Activated T-helper 9 cell treated with anti-CD3 and anti-CD28 coated beads, Interleukin-2, amount 50 U/mL, for 16 hours (primary cell): ENCODE data around the gene MSRB1.
"Not testable (repeated sequence)": the region's sequence is repeated elsewhere in the genome, so short reads cannot be mapped to it uniquely, and the experiment has no call there.

Experiments
- DNase-seq: peaks from one replicate; pipeline ENCODE4 v3.0.0-alpha.2; 2020; ENCODE audit warnings: low read depth

MSRB1 gene

DNA sequence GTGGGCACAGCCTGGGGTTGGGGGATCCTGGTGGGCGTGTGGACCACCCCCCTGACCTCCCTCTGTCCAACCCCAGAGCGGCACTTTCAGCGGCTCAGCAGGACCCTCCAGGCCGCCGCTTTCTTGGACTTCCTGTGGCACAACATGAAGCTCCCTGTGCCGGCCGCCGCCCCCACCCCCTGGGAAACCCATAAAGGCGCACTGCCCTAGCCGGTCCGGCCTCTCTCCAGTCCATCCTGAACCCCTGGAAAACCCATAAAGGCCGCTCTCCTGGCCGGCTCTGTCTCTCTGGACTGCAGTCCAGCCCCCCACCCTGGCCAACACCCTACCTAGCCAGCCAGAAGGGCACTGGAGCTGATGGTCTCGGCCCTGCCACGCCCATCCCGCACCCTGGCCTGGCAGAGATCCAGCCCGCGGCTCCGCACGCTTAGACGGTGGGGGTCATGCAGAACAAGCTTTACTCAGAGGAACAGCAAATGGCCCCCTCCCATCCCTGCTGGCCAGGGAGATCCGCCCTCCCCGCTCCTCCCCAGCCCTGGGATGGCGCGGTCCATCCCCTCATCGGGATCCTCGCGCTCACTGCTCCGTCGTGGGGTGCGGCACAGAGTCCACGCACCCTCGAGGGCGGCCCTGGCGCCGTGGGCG lies 35.6 kb upstream of the MSRB1 start:
- no peak for DNase-seq

DNA sequence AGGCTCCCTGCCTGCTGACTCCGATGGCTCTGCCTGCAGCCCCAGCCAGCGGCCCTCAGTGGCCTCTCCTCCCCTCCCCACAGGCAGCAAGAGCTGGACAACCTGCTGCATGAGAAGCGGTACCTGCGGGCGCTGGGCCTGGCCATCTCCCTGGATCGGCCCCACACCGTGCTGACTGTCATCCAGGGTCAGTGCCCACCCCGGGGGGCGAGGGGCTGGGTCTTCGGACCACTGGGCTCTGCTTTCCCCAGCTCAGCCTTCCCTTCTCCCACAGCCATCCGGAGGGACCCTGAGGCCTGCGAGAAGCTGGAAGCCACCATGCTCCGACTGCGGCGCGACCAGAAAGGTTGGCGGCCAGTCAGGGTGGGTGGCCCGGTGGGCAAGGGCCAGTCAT lies 34.9 kb upstream of the MSRB1 start:
- DNase-seq, result no peak

DNA sequence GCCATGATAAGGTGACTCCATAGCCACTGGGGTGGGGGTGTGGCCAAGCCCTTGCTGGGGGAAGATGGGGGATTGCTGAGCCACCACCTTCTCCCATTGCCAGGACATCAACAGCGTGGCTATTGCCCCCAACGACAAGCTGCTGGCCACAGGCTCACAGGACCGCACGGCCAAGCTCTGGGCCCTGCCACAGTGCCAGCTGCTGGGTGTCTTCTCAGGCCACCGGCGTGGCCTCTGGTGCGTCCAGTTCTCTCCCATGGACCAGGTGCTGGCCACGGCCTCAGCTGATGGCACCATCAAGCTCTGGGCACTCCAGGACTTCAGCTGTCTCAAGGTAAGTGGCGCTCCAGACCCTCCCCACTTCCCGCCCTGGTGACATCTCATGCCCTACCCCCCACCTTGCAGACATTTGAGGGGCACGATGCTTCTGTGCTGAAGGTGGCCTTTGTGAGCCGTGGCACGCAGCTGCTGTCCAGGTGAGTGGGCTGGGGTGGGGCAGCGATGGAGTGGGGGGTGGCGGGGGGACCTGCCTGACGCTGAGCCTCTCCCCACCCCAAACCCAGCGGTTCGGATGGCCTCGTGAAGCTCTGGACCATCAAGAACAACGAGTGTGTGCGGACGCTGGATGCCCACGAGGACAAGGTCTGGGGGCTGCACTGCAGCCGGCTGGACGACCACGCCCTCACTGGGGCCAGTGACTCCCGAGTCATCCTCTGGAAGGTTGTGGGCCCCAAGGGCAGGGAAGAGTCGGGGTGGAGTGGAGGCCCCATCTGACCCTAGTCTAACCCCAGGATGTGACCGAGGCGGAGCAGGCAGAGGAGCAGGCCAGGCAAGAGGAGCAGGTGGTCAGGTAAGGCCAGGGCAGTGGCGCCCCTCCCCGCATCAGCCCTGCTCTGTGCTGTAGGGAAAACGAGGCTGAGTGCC lies 34.2 kb upstream of the MSRB1 start:
- DNase-seq, result no peak

DNA sequence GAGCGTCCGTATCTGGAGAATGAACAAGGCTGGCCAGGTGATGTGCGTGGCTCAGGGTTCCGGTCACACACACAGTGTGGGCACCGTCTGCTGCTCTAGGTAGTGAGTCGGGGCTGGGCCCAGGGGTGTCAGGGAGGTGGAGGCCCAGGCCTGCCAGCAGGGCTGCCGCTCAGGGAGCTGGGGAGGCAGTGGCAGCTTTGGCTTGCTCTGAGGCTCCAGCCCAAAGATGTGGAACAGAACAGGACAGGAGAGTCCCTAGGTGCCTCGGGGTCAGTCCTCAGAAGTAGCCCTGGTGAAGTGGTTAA lies 33.2 kb upstream of the MSRB1 start:
- DNase-seq, result no peak

DNA sequence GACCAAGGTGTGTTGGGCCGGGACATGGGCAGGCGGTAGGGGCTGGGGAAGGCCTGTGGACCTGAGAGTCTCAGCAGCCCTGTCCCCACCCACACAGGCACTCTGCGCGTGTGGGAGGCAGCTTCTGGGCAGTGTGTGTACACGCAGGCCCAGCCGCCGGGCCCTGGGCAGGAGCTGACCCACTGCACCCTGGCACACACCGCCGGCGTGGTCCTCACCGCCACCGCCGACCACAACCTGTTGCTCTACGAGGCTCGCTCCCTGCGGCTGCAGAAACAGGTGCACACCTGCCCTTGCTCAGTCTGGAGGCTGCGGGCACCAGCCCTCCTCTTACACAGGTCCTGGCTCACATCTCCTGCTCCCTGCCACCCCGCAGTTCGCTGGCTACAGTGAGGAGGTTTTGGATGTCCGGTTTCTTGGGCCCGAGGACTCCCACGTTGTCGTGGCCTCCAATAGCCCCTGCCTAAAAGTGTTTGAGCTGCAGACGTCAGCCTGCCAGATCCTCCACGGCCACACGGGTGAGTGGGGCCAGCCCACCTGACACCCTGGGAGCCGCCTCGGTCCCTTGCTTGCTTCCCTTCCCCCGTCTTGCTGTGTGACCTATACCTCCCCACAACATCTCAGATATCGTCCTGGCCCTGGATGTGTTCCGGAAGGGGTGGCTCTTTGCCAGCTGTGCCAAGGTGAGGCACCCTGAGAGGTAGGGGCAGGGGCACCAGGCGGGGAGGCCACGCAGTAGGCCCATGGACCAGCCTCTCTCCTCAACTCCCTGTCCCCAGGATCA lies 32.6 kb upstream of the MSRB1 start:
- no peak for DNase-seq

DNA sequence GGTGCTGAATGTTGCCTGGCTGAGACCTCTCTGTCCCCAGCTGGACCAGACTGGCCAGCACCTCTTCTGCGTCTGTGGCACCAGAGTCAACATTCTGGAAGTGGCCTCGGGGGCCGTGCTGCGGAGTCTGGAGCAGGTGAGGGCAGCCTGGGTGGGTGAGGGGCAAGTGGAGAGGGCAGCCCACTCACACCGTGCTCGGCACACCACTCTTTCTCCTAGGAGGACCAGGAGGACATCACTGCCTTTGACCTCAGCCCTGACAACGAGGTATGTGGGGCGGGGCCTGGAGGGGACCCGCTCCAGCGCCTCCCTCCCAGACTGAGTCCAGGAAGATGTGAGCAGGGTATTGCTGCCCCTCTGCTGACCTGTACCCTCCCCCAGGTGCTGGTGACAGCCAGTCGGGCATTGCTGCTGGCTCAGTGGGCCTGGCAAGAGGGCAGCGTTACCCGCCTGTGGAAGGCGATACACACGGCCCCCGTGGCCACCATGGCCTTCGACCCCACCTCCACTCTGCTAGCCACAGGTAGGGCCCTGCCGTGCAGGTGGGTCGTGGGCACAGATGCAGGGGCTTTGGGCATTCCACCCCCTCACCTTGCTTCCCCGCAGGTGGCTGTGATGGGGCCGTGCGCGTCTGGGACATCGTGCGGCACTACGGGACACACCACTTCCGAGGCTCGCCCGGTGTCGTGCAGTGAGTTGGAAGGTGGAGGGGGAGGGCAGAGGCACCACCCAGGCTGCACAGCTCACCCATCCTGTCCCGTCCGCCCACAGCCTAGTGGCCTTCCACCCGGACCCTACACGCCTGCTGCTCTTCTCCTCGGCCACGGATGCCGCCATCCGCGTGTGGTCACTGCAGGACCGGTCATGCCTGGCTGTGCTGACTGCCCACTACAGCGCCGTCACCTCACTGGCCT lies 31.4 kb upstream of the MSRB1 start:
- DNase-seq, result no peak

DNA sequence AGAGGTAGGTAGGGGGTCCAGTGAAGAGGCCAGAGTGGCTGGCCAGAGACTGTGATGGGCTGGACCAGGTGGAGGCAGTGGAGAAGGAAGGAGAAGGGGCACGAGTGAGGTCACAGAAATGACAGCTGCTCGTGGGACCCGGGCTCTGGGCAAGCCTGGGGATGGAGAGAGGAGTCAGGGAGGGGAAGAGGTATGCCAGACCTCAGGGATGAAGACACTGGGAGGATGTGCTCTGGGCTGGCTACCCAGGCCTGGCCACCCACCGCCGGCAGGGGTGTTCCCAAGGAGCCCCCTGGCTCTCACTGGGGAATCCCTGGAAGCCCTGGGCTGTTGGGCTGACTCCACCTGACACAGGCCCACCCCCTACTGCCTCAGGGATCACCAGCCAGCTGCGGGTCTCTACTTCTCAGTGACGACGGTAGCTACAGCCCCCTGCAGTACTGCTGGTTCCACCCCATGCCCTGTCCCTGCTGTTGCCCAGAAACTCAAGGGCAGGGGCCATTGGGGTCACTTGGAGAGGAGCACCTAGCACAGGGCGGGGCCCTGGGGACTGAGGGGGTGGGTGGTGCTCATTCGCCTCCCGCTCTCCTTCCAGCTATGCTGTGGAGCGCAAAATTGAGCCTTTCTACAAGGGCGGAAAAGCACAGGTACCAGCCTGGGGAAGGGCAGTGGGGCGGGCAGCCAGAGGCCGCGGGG lies 30.6 kb upstream of the MSRB1 start:
- DNase-seq, result no peak

DNA sequence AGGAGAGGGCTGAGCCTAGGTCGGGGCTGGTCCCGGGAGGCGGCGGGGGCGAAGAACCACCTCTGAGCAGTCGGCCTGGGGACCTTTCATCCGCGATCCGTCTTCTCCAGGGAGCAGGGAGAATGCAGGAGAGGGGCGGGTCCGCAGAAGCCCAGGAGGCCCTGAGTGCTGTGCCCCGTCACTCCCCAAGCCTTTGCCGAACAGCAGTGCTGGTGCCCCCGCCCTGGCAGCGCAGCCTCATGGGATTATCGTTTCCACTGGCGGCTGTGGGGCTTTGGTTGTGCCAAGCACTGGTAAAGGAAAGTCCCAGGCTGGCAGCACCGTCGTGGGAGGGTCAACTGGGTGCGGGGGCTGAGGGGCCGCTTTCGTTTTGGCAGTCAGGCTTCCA lies 29.5 kb upstream of the MSRB1 start:
- no peak for DNase-seq

DNA sequence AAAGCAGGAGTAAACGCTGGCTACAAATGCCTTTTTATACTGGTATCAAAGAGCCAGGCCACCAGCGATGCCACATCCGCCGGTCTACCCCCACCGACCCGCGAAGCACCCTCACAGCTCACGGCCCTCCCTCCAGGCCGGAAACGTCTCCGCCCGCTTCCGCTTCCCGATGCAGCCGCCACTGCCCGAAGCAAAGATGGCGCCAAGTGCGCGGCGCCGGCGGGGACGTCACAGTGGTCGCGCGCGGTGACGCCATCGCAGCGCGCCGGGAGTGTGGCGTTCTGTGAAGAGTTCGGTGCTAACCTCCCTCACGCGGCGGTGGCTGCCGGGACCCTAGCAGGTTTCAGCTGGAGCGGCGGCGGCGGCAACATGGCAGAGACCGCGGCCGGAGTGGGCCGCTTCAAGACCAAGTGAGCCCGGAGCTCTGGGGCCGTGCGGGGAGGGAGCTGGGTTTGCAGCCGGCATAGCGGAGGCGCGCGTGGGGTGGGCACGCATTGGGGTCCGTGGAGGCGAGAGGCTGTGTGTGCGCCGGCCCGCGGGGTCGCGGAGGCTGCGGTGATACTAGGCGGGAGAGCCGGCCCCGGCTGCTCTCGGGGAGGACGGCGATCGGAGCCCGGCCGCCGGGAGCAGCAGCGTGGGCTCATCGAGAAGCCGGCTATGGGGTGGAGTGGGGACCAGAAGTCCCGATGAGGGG lies 28.9 kb upstream of the MSRB1 start, which contains the start of gene TBL3:
TBL3 (plus strand) TSS at position 258 of the 694 bp plus-strand sequence; CDS start at position 370, 112 bp downstream.
- DNase-seq, result peak; percentile 95

DNA sequence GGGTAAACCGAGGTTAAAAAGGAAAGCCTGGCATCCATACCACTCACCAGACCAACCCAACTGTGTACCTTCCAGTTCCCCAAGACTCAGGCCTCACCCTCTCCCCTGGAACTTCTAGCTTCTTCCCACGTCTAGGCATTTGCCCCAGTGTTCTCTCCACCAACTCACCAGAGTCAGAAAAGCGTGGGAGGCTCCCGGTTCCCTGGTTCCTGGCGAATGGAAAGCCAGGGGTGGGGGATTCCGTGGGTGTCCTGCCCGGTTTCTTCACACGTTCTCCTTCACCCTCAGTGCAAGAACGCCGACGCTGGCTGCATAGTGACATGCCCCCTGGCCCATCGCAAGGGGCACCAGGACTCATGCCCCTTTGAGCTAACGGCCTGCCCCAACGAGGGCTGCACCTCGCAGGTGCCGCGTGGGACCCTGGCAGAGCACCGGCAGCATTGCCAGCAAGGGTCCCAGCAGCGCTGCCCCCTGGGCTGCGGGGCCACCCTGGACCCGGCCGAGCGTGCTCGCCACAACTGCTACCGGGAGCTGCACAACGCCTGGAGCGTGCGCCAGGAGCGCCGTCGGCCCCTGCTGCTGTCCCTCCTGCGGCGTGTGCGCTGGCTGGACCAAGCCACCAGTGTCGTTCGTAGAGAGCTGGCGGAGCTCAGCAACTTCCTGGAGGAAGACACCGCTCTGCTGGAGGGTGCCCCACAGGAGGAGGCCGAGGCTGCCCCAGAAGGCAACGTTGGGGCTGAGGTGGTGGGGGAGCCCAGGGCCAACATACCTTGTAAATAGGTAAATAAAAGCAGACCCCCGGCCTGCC lies 25.4 kb upstream of the MSRB1 start:
- DNase-seq, result no peak

DNA sequence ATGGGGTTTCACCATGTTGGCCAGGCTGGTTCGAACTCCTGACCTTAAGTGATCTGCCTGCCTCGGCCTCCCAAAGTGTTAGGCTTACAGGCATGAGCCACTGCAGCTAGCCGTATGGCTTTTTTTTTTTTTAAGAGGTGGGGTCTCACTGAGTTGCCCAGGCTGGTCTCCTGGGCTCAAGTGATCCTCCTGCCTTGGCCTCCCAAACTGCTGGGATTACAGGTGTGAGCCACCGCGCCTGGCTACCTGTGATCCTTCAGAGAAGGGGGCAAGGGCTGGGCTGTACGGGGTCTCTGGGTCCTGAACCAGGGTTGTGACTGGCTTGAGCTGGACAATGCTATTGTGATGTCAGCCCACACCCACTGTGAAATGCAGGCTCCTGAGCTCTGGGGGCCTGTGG lies 23.5 kb upstream of the MSRB1 start, which contains the start of gene RNF151:
RNF151 (plus strand) TSS at position 397 of the 400 bp plus-strand sequence. CDS start 26 bp downstream, outside the sequence.
- no peak for DNase-seq

DNA sequence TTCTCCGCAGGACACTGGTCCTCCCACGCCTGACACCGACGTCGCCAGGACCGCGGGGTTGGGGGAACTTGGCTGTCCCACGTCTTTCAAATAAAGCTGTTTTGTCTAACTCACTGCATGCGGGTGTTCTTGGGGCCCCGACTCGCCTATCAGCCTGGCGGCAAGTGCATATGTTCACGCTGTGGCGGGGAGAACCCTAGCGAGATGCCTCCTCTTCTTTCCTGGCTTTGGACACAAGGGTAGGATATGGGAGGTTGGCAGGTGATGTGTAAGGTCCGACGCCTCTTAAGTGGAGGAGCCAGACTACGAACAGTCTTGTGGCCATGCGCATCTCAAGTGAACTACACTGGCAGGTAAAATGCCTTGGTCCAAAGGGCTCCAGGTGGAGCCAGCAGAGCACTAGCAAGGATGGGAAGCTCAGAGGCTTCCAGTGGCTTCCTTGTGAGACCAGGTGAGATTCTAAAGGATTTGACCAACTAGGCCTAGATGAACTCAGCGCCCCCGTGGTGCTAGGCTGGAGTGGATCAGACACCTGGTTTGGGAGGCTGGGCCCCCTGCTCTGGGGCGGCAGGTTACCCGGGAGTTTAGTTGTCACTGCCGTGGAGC lies 22.5 kb upstream of the MSRB1 start:
- no peak for DNase-seq

DNA sequence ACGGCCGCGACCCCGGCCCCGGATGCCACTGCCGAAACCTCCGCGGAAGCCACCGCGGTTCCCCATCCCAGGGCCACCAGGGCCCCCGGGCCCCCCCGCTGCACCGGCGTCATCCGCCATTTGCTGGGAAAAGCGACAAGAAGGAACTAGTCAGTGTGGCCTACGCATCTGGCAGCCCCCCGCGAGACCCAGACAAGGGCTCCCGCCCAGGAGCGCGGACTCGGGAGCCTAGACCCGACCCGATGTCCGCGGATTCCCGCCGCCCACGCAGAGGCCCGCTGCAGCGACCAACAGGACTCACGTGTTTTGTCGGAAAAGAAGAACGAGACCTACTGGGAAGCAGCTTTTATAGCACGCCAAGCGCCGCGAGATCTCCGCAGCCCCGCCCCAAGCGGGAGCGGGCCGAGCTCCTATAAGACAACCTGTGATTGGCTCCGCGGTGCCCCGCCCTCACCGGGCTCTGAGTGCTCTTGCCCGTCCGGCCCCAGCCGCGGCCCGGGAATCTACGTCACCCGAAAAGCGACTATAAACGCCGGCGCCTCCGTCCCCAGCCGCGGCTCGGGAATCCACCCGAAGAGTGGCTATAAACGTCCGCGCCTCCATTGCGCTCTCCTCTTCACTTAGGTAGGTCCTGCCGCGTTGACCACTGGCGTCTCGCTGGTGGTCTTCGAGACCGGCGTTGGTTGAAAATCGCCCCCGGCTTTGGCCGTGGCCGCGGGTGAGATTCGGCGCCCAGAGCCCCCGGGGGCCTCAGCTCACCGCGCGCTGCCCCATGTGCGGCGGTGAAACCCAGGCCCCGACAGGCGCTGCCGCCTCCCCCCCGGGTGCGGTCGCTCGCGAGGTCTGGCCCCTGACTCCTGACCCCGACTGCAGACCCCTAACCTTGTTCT lies 21.8 kb upstream of the MSRB1 start, which contains the start of gene RPS2:
RPS2 (minus strand) TSS at position 321 of the 890 bp plus-strand sequence; CDS start at position 120, 201 bp downstream.
- DNase-seq, result peak; percentile 98

DNA sequence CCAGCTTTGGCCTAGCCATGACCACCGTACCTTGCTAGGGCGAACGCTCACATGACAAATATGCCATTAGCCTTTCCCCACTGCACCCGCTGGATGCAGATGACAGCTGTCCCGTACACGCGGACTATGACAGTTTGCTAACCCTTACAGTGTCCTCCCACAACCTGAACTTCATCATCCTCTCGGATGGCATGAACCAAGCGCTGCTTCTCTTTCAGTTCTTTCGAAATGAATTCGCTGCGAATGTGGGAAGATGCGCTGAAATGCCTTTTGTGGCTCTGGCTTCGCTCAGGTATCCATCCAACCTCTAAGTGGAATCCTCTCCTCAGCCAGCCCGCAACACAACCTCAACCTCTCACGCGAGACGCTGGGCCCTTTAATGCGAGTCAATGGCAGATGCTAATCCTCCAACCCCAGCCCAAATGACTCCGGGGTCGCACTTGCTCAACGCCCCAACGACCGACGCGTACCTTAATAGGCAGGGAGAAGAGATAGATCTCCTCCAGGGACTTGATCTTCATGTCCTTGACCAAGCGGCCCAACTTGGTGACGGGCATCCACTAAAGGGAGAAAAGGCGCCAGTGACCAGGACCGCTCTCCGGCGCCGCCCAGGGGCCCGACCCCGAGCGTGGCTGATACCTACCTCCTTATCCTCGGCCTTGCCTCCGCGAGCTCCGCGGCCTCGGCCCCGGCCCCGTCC lies 21.0 kb upstream of the MSRB1 start:
- DNase-seq, result no peak

DNA sequence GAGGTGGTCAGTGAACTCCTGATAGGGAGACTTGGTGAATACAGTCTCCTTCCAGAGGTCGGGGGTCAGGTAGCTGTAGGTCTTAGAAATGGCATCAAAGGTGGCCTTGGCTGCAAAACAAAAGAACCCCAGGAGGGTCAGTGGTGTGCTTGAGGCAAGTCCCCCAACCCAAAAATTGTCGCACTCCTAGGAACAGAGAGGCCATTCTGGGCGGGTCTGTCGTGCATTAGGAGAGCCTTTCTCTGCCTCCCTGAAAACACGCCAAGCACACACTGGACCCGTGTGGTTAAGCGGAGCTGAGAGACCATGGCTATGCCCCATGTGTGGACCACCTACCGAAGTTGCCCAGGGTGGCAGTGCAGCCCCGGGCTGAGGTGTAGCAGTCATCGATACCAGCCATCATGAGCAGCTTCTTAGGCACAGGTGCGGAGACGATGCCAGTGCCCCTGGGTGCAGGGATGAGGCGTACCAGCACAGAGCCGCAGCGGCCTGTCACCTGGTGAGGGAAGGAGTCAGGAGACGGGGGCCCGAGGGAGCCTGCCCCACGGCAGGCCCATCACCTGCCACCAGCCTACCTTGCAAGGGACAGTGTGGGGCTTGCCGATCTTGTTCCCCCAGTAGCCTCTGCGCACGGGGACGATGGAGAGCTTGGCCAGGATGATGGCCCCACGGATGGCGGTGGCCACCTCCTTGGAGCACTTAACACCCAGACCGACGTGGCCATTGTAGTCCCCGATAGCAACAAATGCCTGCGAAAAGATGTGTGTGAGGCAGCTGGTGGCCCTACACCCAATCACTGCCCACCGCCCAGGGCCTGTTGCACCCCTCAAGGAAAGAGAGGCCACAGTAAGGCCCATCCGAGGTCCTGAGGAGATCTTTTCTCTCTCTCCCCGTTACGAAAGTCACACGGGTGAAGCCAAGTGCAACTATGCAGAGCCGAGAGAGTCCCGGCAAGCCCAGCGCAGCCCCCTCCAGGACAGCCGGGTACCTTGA lies 19.5 kb upstream of the MSRB1 start:
- not testable (repeated sequence) for DNase-seq

DNA sequence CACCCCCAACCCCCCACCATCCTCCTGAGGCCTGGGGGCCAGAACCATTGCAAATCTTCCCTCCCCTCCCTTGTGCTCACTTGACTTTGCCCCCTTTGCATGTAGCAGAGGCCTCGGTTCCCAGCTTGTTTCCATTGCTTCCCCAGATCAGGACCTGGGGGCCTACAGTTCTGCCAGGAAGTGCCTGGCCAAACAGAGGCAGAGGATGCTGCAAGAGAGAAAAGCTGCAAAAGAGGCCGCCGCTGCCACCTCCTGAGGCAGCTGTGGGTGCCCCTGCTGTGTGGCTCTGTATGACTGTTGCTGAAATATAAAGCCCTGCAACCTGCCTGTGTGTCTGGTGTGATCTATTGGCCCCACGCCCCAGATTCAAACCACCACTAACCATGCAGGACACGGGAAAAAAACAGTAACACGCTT lies 18.7 kb upstream of the MSRB1 start:
- no peak for DNase-seq
